GM12875 (cell line): ENCODE results near the gene RNU11.
"Not testable (repeated sequence)": the region's sequence is repeated elsewhere in the genome, so short reads cannot be mapped to it uniquely, and the experiment has no call there.

Experiments used
- H3K4me3 ChIP-seq: one replicate; pipeline ENCODE4 v1.5.1; 2011; ENCODE audit warnings: low read depth, low read length, control low read depth
- CTCF ChIP-seq: IDR thresholded peaks from 2 replicates; pipeline ENCODE4 v1.5.1; 2011; ENCODE audit warnings: low read depth, mild to moderate bottlenecking, control low read depth, inconsistent platforms, low read length, moderate library complexity, borderline replicate concordance; ENCODE audit not compliant: insufficient read depth

Gene RNU11

GRCh38 chr1:28646040-28646439 lies 2.4 kb upstream of the RNU11 start:
- no peak for TF ChIP-seq CTCF
- H3K4me3 ChIP-seq = no peak overlapping the region

GRCh38 chr1:28648008-28648473 lies 359 bp upstream of the RNU11 start:
- no peak for TF ChIP-seq CTCF
- H3K4me3 ChIP-seq = peak overlapping the region; percentile 21

GRCh38 chr1:28653063-28653462 lies 4.7 kb downstream of the RNU11 start:
- H3K4me3 ChIP-seq = not testable (repeated sequence)

- H3K4me3 ChIP-seq = not testable (repeated sequence)
Observed at GRCh38 chr1:28653870-28654269, 5.5 kb downstream of the RNU11 start.

GRCh38 chr1:28655448-28656311 lies 7.3 kb downstream of the RNU11 start:
- H3K4me3 ChIP-seq = not testable (repeated sequence)

- TF ChIP-seq CTCF = no peak
- H3K4me3 ChIP-seq = no peak overlapping the region
Observed at GRCh38 chr1:28656335-28656734, 7.9 kb downstream of the RNU11 start.

- no peak overlapping the region for H3K4me3 ChIP-seq
- TF ChIP-seq CTCF = no peak
Observed at GRCh38 chr1:28663871-28664470, 15.6 kb downstream of the RNU11 start.

GRCh38 chr1:28666806-28667205 lies 18.4 kb downstream of the RNU11 start:
- no peak for TF ChIP-seq CTCF
- H3K4me3 ChIP-seq = no peak overlapping the region
